HuH-7.5 (cell line): Measurements from ENCODE around the gene RHEX.
"Not testable (repeated sequence)": the region's sequence is repeated elsewhere in the genome, so short reads cannot be mapped to it uniquely, and the experiment has no call there.

Source experiments
- DNase-seq: peaks from one replicate; pipeline ENCODE4 v3.0.0; 2011; ENCODE audit warnings: low spot score

Gene RHEX, protein sequence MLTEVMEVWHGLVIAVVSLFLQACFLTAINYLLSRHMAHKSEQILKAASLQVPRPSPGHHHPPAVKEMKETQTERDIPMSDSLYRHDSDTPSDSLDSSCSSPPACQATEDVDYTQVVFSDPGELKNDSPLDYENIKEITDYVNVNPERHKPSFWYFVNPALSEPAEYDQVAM

DNA sequence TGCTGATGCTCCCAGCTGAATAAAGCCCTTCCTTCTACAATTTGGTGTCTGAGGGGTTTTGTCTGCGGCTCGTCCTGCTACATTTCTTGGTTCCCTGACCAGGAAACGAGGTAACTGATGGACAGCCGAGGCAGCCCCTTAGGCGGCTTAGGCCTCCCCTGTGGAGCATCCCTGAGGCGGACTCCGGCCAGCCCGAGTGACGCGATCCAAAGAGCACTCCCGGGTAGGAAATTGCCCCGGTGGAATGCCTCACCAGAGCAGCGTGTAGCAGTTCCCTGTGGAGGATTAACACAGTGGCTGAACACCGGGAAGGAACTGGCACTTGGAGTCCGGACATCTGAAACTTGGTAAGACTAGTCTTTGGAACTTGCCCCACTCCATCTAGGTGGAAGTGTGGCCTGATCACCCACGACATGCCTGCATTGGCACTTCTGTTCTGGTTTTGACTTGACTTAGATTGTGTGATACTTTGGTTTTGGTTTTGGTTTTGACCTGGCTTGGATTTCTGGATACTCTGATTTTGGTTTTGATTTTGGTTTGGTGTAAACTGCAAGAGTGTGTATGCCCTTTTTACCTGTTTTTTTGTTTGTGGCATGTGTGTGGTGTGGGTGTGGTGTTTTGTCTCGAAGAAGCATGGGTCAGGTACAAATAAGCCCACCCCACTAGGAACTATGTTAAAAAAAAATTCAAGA lies at the start of gene RHEX:
RHEX (plus strand) TSS at position 255 of the 692 bp plus-strand sequence. CDS start 44,656 bp downstream, outside the sequence.
- not testable (repeated sequence) for DNase-seq

GRCh38 chr1:206003854-206004800 lies 48.8 kb upstream of the RHEX start:
- DNase-seq, result no peak

DNA sequence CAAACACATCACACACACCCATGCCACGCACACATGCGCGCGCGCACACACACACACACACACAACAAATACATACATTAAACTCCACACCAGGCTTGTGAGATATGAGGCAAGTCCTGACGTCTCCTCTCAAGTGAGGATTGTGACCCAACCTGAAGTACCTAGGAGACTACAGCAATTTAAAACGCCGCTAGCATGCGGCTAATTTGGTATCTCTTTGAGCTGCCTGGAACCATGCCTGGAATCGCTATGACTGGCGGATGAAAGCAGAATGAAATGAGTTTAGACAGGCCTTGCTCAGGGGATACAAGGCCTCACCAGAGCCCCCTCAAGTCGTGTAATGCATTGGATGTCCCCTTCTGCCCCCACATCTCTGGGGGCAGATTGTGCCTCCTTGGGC lies 48.1 kb upstream of the RHEX start:
- no peak for DNase-seq

GRCh38 chr1:206005234-206005633 lies 47.7 kb upstream of the RHEX start:
- DNase-seq, result no peak

DNA sequence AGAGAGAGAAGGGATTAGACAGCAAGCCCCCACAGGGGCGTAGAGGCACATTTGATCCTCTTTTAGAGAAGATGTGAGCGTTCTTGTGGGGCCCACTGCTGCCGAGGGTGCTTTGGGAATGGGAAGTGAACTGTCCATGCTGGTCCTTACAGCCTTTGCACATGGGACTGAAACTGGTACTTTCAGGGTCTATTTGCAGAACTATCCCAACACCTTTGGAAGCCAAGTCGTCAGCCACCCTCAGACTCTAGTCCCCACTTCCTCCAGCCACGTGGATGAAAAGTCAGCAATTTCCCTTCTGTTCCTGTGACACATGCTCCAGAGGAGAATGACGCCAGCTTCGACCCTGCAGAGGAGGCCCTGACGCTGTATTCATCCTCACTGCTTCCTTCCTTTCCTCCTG lies 47.2 kb upstream of the RHEX start:
- no peak for DNase-seq

DNA sequence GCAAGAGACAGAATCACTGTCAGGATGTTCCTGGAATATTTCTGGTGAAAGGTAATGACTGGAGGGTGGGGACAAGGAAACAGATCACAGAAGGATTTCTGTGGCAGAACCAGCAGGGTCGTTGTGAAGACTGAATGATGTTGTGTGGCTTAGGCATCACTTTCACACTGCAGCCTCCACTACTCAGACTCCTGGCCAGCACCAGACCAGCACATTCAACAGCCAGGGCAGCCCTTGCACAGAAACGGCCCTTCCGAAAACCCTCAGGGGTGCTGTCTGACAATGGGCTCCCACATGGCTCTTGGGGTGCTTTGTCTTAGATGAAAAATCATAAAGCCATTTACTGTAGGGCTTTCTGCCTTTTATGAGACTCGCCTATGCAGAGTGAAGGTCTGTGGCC lies 46.0 kb upstream of the RHEX start:
- DNase-seq, result no peak

DNA sequence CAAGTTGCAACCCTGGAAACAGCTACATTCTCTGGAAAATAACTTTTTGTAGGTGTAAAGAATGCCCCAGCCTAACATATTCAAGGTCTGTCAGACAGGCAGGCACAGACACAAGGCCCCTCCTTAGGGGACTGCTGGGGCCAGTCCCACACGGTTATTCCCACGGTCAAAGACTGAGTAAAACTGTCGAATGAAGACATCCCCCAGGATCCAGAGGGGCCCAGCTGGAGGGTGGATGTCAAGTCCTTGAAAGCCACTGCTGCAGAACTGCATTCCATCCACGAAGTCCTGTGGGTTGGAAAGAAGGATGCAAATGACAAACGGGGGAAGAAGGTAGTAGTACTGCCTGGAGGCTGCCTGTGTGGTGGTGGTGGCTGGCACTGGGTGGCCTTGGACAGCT lies 42.9 kb upstream of the RHEX start:
- no peak for DNase-seq

DNA sequence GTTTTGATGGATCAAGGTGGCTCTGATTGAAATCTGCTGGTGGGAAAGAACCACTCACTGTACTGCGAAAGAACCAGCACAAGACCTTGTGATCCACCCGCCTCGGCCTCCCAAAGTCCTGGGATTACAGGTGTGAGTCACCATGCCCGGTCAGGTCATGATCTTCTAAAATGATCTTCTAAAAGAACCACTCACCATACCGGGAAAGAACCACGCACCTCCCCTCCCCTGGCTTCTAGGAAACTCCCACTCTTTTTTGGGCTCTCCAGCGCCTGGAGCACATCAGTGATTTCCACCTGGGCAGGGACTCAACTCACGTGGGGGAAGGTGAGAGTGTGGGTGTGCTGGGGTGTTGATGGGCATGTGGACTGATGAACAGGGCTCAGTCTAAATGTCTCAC lies 41.9 kb upstream of the RHEX start:
- no peak for DNase-seq

GRCh38 chr1:206012086-206012859 lies 40.7 kb upstream of the RHEX start:
- no peak for DNase-seq

- no peak for DNase-seq
Observed at GRCh38 chr1:206013026-206013795, 39.8 kb upstream of the RHEX start.

DNA sequence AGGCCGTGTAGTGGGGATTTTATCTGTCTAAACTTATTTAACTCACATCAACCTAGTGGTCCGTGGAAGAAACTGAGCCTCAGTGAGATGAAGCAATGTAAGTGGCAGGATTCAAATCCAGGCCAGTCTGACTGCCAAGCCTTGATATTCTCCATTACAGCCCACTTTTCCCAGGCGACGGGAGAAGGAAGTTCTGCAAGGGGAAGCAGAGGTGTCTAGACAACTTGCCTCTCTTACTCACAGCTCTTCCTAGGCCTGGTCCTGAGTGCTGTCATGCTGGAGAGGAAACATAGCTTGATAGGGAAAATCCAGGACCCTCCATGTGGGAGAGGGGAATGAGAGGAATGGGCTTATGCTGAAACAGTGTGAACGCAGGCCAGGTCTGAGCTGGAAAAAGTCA lies 38.4 kb upstream of the RHEX start:
- DNase-seq, result no peak

DNA sequence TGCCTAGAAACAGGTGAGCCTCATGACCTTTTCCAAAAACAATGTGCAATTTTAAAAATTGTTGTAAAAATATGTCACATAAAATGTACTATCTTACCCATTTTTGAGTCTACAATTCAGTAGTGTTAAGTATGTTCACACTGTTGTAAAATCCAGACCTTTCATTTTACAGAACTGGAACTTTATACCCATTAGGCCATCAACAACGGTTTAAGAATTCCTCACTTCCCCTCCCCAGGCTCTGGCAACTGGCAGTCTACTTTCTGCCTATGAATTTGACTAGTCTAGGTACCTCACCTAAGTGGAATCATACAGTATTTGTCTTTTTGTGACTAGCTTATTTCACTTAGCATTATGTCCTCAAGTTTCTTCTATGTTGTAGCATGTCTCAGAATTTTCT lies 37.9 kb upstream of the RHEX start:
- no peak for DNase-seq

- no peak for DNase-seq
Observed at GRCh38 chr1:206020393-206021007, 32.5 kb upstream of the RHEX start.

- DNase-seq, result no peak
Observed at GRCh38 chr1:206021008-206021625, 31.9 kb upstream of the RHEX start.

DNA sequence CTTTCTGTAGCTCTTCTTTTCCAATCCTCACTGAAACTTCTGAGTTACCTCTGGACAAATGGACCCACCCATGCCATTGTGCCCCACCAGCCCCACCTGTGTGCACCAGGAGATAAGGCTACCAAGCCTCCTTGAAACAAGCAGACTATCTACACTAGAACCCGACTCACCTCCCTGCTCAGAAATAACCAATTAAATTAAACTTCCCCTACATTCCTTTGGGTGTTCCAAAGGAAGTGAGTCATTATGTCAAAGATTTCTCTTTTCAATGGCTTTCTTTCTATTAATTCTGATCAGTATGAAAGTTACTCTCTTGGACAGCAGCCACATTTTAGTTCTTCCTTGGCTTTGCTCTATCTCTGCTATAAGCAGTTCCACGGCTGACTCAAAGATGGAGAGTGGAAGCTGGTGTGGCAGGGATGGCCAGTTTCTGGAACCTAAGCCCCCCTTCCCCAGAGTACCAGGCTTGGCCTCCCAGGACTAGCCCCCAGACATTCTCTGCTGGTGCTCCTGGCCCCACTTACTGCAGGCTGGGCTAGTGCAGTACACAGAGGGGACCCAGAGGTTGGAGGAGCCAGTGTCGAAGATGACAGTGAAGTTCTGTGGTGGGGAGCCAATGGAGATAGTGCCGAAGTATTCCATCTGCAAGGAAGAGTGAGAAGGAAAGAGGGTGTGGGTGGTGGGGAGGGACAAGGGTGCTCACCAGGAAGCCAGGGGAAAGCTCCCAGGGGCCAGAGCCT lies 31.2 kb upstream of the RHEX start:
- DNase-seq, result no peak

GRCh38 chr1:206022766-206023165 lies 30.2 kb upstream of the RHEX start:
- DNase-seq, result no peak

DNA sequence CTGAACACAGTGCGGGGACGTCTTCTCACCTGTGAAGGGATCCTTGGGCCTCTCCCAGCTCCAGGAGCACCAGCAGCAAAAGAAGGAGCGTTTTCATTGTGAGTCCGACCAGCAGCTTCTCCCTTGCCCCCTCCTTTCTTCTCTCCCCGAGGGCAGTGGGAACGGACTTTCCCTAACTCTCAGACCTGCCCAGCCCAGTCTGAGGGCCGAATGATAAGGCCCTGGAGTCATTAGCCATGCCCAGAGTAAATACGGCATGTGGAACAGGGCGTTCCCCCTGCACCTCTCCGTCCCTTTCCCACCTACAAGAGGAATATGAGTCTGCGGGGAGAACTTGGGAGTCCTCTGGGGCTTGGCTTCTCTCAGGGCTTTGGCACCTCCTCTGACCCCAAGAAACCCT lies 29.3 kb upstream of the RHEX start, which contains the start of gene CTSE:
CTSE (minus strand) TSS at position 201 of the 400 bp plus-strand sequence; CDS start at position 97, 104 bp downstream.
- DNase-seq, result no peak

- DNase-seq, result no peak
Observed at GRCh38 chr1:206025283-206025820, 27.6 kb upstream of the RHEX start.

GRCh38 chr1:206029484-206029883 lies 23.5 kb upstream of the RHEX start:
- DNase-seq, result no peak
